Ovary (tissue), 9 donors: ENCODE results near the gene ATP1A2. TPM values are rescaled to one million over a fixed set of nuclear protein-coding genes. Genes with fewer than 3 reads are reported as not detected.

Experiments
- DNase-seq, 5 donors: peaks; one replicate each; pipeline ENCODE4 v3.0.0-alpha.2; 2019 to 2020
- H3K27ac ChIP-seq, 2 donors: fragments of 200-600 bp; one replicate each; pipeline versions ENCODE4 v1.5.1 to v1.8.0; 2019 to 2022
- H3K27me3 ChIP-seq: fragments of 200-600 bp; one replicate; pipeline ENCODE4 v1.8.0; 2022
- H3K36me3 ChIP-seq: fragments of 200-600 bp; sonication (generic); one replicate; pipeline ENCODE4 v1.5.1; 2019
- H3K4me1 ChIP-seq: one replicate; pipeline ENCODE4 v1.8.1; 2013; ENCODE audit warnings: mild to moderate bottlenecking, moderate library complexity; ENCODE audit not compliant: insufficient read depth
- H3K4me3 ChIP-seq: fragments of 200-600 bp; sonication (generic); one replicate; pipeline ENCODE4 v1.5.1; 2017
- H3K9me3 ChIP-seq, 2 donors: fragments of 200-600 bp in 1 of 2; sonication (generic) in 1 of 2; one replicate each; pipeline versions ENCODE4 v1.5.1 to v1.8.1; 2013 to 2019; ENCODE audit warnings: mild to moderate bottlenecking in 1 of 2, moderate library complexity in 1 of 2
- EP300 ChIP-seq: sonication (generic); formaldehyde crosslinking; IDR thresholded peaks from one replicate; pipeline ENCODE4 v1.6.1; 2017; ENCODE audit warnings: antibody characterized with exemption
- POLR2A ChIP-seq: fragments of 450-650 bp; IDR thresholded peaks from one replicate; pipeline ENCODE4 v1.6.1; 2017; ENCODE audit warnings: antibody characterized with exemption, mild to moderate bottlenecking, moderate library complexity
- WGBS, 3 donors: extraction: QIAGEN DNeasy Blood & Tissue Kit in 1 of 3; methylation state at CpG; one replicate each; pipeline versions ENCODE4 v1.1.5 to v1.1.7; 2013 to 2017; 5-methylcytosine and 5-hydroxymethylcytosine counted together
- intact Hi-C, 4 donors: fragments of 100-400 bp; cut with DNase I; formaldehyde crosslinking; loops; one replicate each; pipeline versions ENCODE4 v1.11.0 to v1.15.1; 2022 to 2023
- polyA plus RNA-seq, 2 donors: library from polyadenylated mRNA; stranded (reverse); fragments of 200-250 nt in 1 of 2; fragments of 350-450 nt in 1 of 2; fragmentation: Illumina TruSeq in 1 of 2; extraction: RNeasy Lipid Tissue Mini Kit (QIAGEN cat#74804) in 1 of 2; gene quantifications; one replicate each; pipeline ENCODE4 v1.2.3, GENCODE V29; 2013 to 2014
- total RNA-seq, 7 donors: library from RNA; depleted of rRNA in 2 of 7; stranded (reverse); fragments of >200 nt in 2 of 7; fragmentation: NEBNext Ultra II Directional in 3 of 7; extraction: Animal tissue kit (Norgen Biotek cat#: 25700) in 3 of 7; gene quantifications; one replicate each; pipeline versions ENCODE4 v1.1.0 to v1.2.4, GENCODE V29; 2016 to 2023
- TF ChIP-seq, protein P1 (sequence below), 3 donors: fragments of 450-650 bp in 2 of 3; fragments of 200-600 bp in 1 of 3; IDR thresholded peaks; one replicate each; pipeline versions ENCODE4 v1.5.1 to v1.8.0; 2016 to 2022; ENCODE audit warnings: antibody characterized with exemption in 3 of 3, mild to moderate bottlenecking in 1 of 3
- donor health status: DM: no; HTN: no; CAD: no; lungs with moderate emphysema.
- donor health status: DM: no; HTN: no; CAD: no.
- donor health status: Bipolar disorder and iron deficiency.
- donor health status: DM: yes; HTN: yes; CAD: no.
- donor health status: DM: no; HTN: no; CAD: no.
- donor health status: DM: yes; HTN: yes; CAD: no.

ATP1A2 gene
- total and polyA plus RNA-seq, 9 donors, result 3.0 to 38.6 (median 15.0) TPM

DNA sequence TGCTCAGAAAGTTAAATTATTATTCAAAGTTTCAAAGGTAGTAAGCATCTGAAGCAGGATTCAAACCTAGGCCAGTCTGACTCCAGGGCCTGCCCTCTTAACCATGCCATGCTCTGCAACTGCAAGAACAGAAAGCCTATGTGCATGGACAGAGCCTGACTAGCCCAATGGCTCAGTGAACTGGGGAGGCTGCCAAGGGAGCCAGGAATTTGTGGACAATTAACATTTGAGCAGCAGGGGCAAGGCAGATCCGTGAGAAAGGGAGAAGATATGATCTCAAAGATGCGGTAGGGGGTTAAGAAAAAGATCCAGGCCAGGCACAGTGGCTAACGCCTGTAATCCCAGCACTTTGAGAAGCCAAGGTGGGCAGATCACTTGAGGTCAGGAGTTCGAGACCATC is 29.4 kb downstream of the ATP1A2 start:
- H3K36me3 ChIP-seq, result no peaks in the 10 kb centered on the region
- TF ChIP-seq, protein P1, sequence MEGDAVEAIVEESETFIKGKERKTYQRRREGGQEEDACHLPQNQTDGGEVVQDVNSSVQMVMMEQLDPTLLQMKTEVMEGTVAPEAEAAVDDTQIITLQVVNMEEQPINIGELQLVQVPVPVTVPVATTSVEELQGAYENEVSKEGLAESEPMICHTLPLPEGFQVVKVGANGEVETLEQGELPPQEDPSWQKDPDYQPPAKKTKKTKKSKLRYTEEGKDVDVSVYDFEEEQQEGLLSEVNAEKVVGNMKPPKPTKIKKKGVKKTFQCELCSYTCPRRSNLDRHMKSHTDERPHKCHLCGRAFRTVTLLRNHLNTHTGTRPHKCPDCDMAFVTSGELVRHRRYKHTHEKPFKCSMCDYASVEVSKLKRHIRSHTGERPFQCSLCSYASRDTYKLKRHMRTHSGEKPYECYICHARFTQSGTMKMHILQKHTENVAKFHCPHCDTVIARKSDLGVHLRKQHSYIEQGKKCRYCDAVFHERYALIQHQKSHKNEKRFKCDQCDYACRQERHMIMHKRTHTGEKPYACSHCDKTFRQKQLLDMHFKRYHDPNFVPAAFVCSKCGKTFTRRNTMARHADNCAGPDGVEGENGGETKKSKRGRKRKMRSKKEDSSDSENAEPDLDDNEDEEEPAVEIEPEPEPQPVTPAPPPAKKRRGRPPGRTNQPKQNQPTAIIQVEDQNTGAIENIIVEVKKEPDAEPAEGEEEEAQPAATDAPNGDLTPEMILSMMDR (IDR thresholded peaks at IDR 0.05), result no peak
- no peak for TF ChIP-seq POLR2A
- TF ChIP-seq EP300, result no peak
- WGBS, 3 donors, result 49 to 58% (median 55%) methylated on average over 4 of the region's 4 CpGs
- no peaks in the 10 kb centered on the region for H3K4me1 ChIP-seq
- no peaks in the 10 kb centered on the region for H3K27me3 ChIP-seq
- intact Hi-C loops, result no loop called here
- H3K9me3 ChIP-seq, result no peaks in the 10 kb centered on the region
- H3K4me3 ChIP-seq, result no peak overlapping the region
- no peak for DNase-seq
- H3K27ac ChIP-seq, result no peak overlapping the region

DNA sequence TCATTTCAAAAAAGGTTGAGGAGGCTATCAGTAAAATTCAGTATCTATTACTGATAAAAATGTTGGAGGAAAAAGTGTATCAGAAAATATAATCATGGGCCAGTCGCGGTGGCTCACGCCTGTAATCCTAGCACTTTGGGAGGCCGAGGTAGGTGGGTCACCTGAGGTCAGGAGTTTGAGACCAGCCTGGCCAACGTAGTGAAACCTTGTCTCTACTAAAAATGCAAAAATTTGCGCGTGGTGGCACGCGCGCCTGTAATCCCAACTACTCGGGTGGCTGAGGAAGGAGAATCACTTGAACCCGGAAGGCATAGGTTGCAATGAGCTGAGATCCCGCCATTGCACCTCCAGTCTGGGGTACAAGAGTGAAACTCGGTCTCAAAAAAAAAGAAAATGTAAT is 30.5 kb downstream of the ATP1A2 start:
- WGBS, 3 donors, result 89 to 91% (median 90%) methylated on average over 14 of the region's 14 CpGs
- no peaks in the 10 kb centered on the region for H3K27me3 ChIP-seq

DNA sequence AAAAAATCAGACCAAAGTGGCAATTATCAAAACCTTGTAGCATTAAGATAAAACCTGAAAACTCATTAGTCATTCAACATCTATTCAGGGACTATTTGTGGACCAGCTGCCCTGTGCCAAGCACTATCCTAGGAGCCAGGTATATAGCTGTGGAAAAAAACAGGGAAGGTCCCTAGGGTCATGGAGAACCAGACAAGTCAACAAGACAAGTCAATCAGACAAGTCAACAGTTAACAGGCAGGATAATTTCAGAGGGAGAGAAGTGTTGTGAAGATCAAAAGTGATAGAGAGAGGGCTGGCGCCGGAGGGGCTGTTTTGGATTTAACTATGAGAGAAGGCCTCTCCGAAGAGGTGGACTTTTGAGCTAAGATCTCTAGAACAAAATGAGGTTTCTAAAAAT is 32.6 kb downstream of the ATP1A2 start:
- Histone ChIP-seq H3K27ac (no peak overlapping the region), H3K4me3 (no peak overlapping the region), H3K27me3 (no peaks in the 10 kb centered on the region), H3K9me3 (no peaks in the 10 kb centered on the region), H3K4me1 (no peaks in the 10 kb centered on the region), H3K36me3 (no peaks in the 10 kb centered on the region)
- TF ChIP-seq, protein P1 (IDR thresholded peaks at IDR 0.05), result no peak
- TF ChIP-seq EP300 (no peak), POLR2A (no peak)
- no peak for DNase-seq
- intact Hi-C loops, result no loop called here
- WGBS, 3 donors, result 82 to 88% (median 83%) methylated on average over 3 of the region's 3 CpGs

More for the DNA sequence above, 30.5 kb downstream of the ATP1A2 start:
- Histone ChIP-seq H3K4me3 (no peak overlapping the region), H3K4me1 (no peaks in the 10 kb centered on the region), H3K27ac (no peak overlapping the region), H3K9me3 (no peaks in the 10 kb centered on the region), H3K36me3 (no peaks in the 10 kb centered on the region)
- no peak for DNase-seq
- intact Hi-C loops, result no loop called here
- TF ChIP-seq POLR2A (no peak), EP300 (no peak)
- TF ChIP-seq, protein P1 (IDR thresholded peaks at IDR 0.05), result no peak

DNA sequence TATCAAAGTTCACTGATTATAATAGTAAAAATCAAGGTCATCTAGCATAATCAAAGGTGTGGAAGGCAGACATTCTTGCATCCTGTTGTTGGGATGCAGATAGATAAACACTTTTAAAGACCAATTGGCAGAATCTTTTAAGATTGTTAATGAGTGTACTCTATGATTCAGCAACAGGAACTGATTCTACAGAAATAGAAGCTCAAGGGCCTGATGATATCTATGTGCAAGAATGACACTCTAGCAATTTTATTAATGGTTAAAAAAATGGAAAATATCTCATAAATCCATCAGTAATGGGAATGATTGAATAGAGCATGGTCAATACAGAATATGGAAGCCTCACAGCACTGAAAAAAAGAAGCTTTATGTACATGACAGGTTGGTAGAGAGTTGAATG is 33.7 kb downstream of the ATP1A2 start:
- no peaks in the 10 kb centered on the region for H3K4me1 ChIP-seq
- H3K9me3 ChIP-seq, result no peaks in the 10 kb centered on the region
- TF ChIP-seq, protein P1 (IDR thresholded peaks at IDR 0.05), result no peak
- no peak for TF ChIP-seq POLR2A
- TF ChIP-seq EP300, result no peak
- H3K27ac ChIP-seq, result no peak overlapping the region
- H3K27me3 ChIP-seq, result no peaks in the 10 kb centered on the region
- no peaks in the 10 kb centered on the region for H3K36me3 ChIP-seq
- no peak overlapping the region for H3K4me3 ChIP-seq
- DNase-seq, result no peak
- intact Hi-C loops, result no loop called here

DNA sequence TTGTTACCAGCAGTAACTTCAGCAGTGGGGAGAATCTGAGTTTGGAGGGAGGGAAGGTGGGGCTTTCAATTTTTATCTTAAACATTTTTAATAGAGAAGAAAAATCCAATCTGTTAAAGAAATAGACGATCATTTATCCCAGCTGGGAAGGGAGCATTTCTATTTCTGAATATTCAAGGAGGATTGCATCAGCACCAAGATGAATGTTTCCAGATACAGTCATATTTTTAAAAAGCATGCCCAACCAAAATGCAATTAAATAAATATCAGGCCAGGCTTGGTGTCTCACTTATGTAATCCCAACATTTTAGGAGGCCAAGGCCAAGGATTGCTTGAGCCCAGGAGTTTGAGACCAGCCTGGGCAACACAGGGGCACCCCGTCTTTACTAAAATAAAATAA is 34.2 kb downstream of the ATP1A2 start:
- H3K9me3 ChIP-seq, result no peaks in the 10 kb centered on the region
- no peaks in the 10 kb centered on the region for H3K4me1 ChIP-seq
- intact Hi-C loops, result no loop called here
- TF ChIP-seq EP300 (no peak), POLR2A (no peak)
- TF ChIP-seq, protein P1 (IDR thresholded peaks at IDR 0.05), result no peak
- no peak overlapping the region for H3K4me3 ChIP-seq
- 42 to 51% (median 48%) methylated on average over 2 of the region's 2 CpGs for WGBS, 3 donors
- no peaks in the 10 kb centered on the region for H3K27me3 ChIP-seq
- H3K27ac ChIP-seq, result no peak overlapping the region
- no peak for DNase-seq
- no peaks in the 10 kb centered on the region for H3K36me3 ChIP-seq
